OCI-LY7 (cell line): Measurements from ENCODE around the gene KCNH1.

Source experiments
- EZH2phosphoT487 ChIP-seq: fragments of 200-600 bp; sonication (generic); IDR thresholded peaks from 2 replicates; pipeline ENCODE4 v1.6.1; 2018; ENCODE audit warnings: low read depth, borderline replicate concordance, mild to moderate bottlenecking, mixed run types, antibody characterized with exemption, low read length, moderate library complexity, mixed read lengths
- TF ChIP-seq, protein P1 (sequence below): fragments of 200-600 bp; sonication (generic); conservative IDR thresholded peaks from 2 replicates; pipeline ENCODE4 v1.5.1; 2014; ENCODE audit warnings: mild to moderate bottlenecking, antibody characterized with exemption, low read length, moderate library complexity, mixed read lengths

DNA sequence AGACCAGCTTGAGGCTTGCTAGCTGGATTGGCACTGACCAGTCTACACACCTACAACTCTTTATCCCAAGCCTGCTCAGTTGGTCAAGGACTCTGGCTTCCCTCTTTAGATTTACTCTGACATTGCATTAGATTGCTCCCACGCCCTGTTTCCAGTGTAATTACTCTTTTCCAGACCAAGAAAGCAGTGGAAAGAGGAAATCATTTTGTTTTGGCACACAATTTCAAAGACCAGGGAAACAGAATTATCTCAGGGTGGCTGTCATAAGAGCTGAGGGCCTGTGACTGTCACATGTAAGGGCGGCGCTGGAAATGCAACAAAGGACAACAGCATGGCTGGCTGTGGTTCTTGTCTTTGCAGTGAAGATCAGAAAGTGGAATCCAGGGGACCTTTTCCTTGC is 502.5 kb downstream of the KCNH1 start:
- TF ChIP-seq, protein P1, sequence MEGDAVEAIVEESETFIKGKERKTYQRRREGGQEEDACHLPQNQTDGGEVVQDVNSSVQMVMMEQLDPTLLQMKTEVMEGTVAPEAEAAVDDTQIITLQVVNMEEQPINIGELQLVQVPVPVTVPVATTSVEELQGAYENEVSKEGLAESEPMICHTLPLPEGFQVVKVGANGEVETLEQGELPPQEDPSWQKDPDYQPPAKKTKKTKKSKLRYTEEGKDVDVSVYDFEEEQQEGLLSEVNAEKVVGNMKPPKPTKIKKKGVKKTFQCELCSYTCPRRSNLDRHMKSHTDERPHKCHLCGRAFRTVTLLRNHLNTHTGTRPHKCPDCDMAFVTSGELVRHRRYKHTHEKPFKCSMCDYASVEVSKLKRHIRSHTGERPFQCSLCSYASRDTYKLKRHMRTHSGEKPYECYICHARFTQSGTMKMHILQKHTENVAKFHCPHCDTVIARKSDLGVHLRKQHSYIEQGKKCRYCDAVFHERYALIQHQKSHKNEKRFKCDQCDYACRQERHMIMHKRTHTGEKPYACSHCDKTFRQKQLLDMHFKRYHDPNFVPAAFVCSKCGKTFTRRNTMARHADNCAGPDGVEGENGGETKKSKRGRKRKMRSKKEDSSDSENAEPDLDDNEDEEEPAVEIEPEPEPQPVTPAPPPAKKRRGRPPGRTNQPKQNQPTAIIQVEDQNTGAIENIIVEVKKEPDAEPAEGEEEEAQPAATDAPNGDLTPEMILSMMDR = no peak
- TF ChIP-seq EZH2phosphoT487 = no peak
